Measurements from ENCODE around the gene CDRT15L2.
"Not testable (repeated sequence)": the region's sequence is repeated elsewhere in the genome, so short reads cannot be mapped to it uniquely, and the experiment has no call there.

Gene CDRT15L2

DNA sequence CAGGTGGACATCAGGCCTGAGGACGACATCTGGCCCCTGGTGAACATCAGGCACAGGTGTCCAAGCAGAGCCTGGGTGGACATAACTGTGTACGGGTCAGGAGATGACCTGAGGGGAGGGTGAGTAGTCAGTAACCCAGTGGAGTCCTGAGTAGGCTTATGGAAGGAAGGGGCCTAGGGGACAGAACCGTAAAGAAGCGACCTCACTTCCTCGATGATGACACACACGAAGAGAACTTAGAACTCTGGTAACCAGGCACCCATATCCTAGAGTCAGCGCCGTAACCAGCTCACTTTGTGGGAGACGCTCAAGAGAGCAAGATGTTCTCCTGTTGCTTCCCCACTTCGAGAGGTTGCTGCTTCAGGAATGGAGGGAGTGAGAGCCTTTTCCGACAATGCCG lies at the start of gene CDRT15L2:
Gene CDRT15L2, plus strand, starts transcription at position 301 of the 400 bp plus-strand sequence. Its CDS starts 20 bp downstream, at position 321.
- H3K27ac ChIP-seq (ENCODE audit: low read length); H3K36me3 ChIP-seq (ENCODE audit: control insufficient read depth in 1 of 2, insufficient read depth in 2 of 2, low read length in 2 of 2); H3K9me3 ChIP-seq (ENCODE audit: control insufficient read depth in 1 of 2, low read length in 2 of 2); H3K27me3 ChIP-seq (ENCODE audit: low read depth, low read length); H3K4me1 ChIP-seq (ENCODE audit: control insufficient read depth in 1 of 2, insufficient read depth in 2 of 2, low read length in 2 of 2); H3K4me3 ChIP-seq (ENCODE audit: low read depth in 1 of 2, low read length in 2 of 2): not testable (repeated sequence)

- H3K9me3 ChIP-seq (ENCODE audit: control insufficient read depth in 1 of 2, low read length in 2 of 2): not testable (repeated sequence)
Observed at GRCh38 chr17:20530104-20530503, 49.4 kb upstream of the CDRT15L2 start.

GRCh38 chr17:20532544-20533090 lies 46.9 kb upstream of the CDRT15L2 start:
- H3K4me1 ChIP-seq (ENCODE audit: control insufficient read depth in 1 of 2, insufficient read depth in 2 of 2, low read length in 2 of 2); H3K36me3 ChIP-seq (ENCODE audit: control insufficient read depth in 1 of 2, insufficient read depth in 2 of 2, low read length in 2 of 2); H3K4me3 ChIP-seq (ENCODE audit: low read depth in 1 of 2, low read length in 2 of 2); H3K27ac ChIP-seq (ENCODE audit: low read length); H3K27me3 ChIP-seq (ENCODE audit: low read depth, low read length); H3K9me3 ChIP-seq (ENCODE audit: control insufficient read depth in 1 of 2, low read length in 2 of 2): not testable (repeated sequence)

More at GRCh38 chr17:20530104-20530503, 49.4 kb upstream of the CDRT15L2 start:
- not testable (repeated sequence) for H3K4me1 ChIP-seq (ENCODE audit: control insufficient read depth in 1 of 2, insufficient read depth in 2 of 2, low read length in 2 of 2); H3K27ac ChIP-seq (ENCODE audit: low read length); H3K27me3 ChIP-seq (ENCODE audit: low read depth, low read length); H3K36me3 ChIP-seq (ENCODE audit: control insufficient read depth in 1 of 2, insufficient read depth in 2 of 2, low read length in 2 of 2); H3K4me3 ChIP-seq (ENCODE audit: low read depth in 1 of 2, low read length in 2 of 2)

GRCh38 chr17:20533206-20533605 lies 46.3 kb upstream of the CDRT15L2 start:
- H3K36me3 ChIP-seq (ENCODE audit: control insufficient read depth in 1 of 2, insufficient read depth in 2 of 2, low read length in 2 of 2); H3K9me3 ChIP-seq (ENCODE audit: control insufficient read depth in 1 of 2, low read length in 2 of 2); H3K27ac ChIP-seq (ENCODE audit: low read length); H3K27me3 ChIP-seq (ENCODE audit: low read depth, low read length); H3K4me1 ChIP-seq (ENCODE audit: control insufficient read depth in 1 of 2, insufficient read depth in 2 of 2, low read length in 2 of 2); H3K4me3 ChIP-seq (ENCODE audit: low read depth in 1 of 2, low read length in 2 of 2): not testable (repeated sequence)

DNA sequence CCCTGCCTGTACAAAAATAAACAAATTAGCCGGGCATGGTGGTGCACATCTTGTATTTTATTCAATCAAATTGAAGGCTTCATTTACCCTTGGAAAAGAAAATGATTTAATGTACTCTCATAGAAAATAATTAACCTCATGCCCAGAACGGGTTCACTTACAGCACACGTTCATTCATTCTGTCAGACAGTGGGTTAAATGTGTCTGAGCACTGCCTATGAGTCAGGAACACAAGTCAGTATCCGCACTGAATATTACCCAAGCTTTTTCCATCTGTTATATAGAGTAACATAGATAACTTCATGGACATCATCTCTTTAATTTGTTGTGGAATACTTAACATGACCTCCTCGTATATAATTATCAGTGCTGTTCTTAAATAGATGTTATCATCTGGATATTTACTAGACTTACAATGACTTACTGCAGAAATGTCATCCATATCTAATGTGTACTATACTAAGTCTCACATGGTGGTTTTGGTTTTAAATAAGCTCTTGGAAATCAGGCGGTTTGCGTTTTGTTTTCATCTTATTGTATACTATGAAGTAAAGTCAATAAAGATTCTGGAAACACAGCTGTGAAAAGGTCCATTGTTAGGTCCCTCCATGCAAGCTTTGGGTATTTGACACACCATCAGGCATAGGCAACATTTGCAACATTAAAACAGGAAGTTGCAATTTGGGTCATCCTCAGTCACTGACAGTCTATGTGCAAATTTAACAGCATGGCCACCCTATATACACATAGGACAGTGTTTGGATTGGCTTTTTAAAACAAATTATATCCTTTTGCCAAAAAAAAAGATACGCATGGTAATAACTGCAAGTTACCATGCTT lies 44.6 kb upstream of the CDRT15L2 start:
- H3K9me3 ChIP-seq (ENCODE audit: control insufficient read depth in 1 of 2, low read length in 2 of 2); H3K36me3 ChIP-seq (ENCODE audit: control insufficient read depth in 1 of 2, insufficient read depth in 2 of 2, low read length in 2 of 2); H3K4me1 ChIP-seq (ENCODE audit: control insufficient read depth in 1 of 2, insufficient read depth in 2 of 2, low read length in 2 of 2); H3K4me3 ChIP-seq (ENCODE audit: low read depth in 1 of 2, low read length in 2 of 2); H3K27ac ChIP-seq (ENCODE audit: low read length); H3K27me3 ChIP-seq (ENCODE audit: low read depth, low read length): not testable (repeated sequence)

DNA sequence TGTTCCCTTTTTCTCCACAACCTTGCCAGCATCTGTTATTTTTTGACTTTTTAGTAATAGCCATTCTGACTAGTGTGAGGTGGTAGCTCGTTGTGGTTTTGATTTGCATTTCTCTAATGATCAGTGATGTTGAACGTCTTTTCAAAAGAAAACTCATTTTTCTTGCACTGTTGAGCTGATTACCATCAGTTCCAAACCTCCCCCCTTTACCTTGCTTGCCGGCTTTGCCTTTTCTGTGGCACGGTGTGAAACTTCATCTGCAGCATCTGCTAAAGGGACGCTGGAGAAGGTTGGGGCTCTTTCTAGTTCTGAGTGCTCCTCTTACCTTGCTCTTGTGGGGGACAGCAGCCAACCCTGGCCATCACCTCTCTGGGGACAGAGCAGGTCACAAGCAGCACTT lies 39.1 kb upstream of the CDRT15L2 start:
- not testable (repeated sequence) for H3K9me3 ChIP-seq (ENCODE audit: control insufficient read depth in 1 of 2, low read length in 2 of 2); H3K27ac ChIP-seq (ENCODE audit: low read length); H3K27me3 ChIP-seq (ENCODE audit: low read depth, low read length); H3K4me3 ChIP-seq (ENCODE audit: low read depth in 1 of 2, low read length in 2 of 2); H3K36me3 ChIP-seq (ENCODE audit: control insufficient read depth in 1 of 2, insufficient read depth in 2 of 2, low read length in 2 of 2); H3K4me1 ChIP-seq (ENCODE audit: control insufficient read depth in 1 of 2, insufficient read depth in 2 of 2, low read length in 2 of 2)

DNA sequence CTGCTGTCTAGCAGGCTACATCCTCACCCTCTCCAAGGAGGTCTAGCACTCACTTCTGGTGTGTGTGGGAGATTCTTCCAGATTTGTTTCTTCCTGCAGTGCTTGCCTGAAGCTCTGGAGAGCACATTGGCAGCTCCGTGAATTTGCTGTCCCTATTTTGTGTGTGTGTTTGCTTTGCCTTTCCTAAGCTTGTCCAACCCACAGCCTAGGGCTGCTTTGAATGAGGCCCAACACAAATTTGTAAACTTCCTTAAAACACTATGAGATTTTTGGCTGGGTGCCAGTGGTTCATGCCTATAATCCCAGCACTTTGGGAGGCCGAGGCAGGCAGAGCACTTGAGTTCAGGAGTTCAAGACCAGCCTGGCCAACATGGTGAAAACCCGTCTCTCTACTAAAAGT lies 38.7 kb upstream of the CDRT15L2 start:
- H3K4me3 ChIP-seq (ENCODE audit: low read depth in 1 of 2, low read length in 2 of 2); H3K27me3 ChIP-seq (ENCODE audit: low read depth, low read length); H3K9me3 ChIP-seq (ENCODE audit: control insufficient read depth in 1 of 2, low read length in 2 of 2); H3K36me3 ChIP-seq (ENCODE audit: control insufficient read depth in 1 of 2, insufficient read depth in 2 of 2, low read length in 2 of 2); H3K4me1 ChIP-seq (ENCODE audit: control insufficient read depth in 1 of 2, insufficient read depth in 2 of 2, low read length in 2 of 2); H3K27ac ChIP-seq (ENCODE audit: low read length): not testable (repeated sequence)

- H3K9me3 ChIP-seq (ENCODE audit: control insufficient read depth in 1 of 2, low read length in 2 of 2); H3K27me3 ChIP-seq (ENCODE audit: low read depth, low read length); H3K27ac ChIP-seq (ENCODE audit: low read length); H3K36me3 ChIP-seq (ENCODE audit: control insufficient read depth in 1 of 2, insufficient read depth in 2 of 2, low read length in 2 of 2); H3K4me3 ChIP-seq (ENCODE audit: low read depth in 1 of 2, low read length in 2 of 2); H3K4me1 ChIP-seq (ENCODE audit: control insufficient read depth in 1 of 2, insufficient read depth in 2 of 2, low read length in 2 of 2): not testable (repeated sequence)
Observed at GRCh38 chr17:20541853-20542546, 37.5 kb upstream of the CDRT15L2 start.

GRCh38 chr17:20547923-20548322 lies 31.6 kb upstream of the CDRT15L2 start:
- H3K4me1 ChIP-seq (ENCODE audit: control insufficient read depth in 1 of 2, insufficient read depth in 2 of 2, low read length in 2 of 2); H3K27me3 ChIP-seq (ENCODE audit: low read depth, low read length); H3K36me3 ChIP-seq (ENCODE audit: control insufficient read depth in 1 of 2, insufficient read depth in 2 of 2, low read length in 2 of 2); H3K27ac ChIP-seq (ENCODE audit: low read length); H3K9me3 ChIP-seq (ENCODE audit: control insufficient read depth in 1 of 2, low read length in 2 of 2); H3K4me3 ChIP-seq (ENCODE audit: low read depth in 1 of 2, low read length in 2 of 2): not testable (repeated sequence)

GRCh38 chr17:20552920-20553319 lies 26.6 kb upstream of the CDRT15L2 start:
- H3K27me3 ChIP-seq (ENCODE audit: low read depth, low read length): not testable (repeated sequence)

DNA sequence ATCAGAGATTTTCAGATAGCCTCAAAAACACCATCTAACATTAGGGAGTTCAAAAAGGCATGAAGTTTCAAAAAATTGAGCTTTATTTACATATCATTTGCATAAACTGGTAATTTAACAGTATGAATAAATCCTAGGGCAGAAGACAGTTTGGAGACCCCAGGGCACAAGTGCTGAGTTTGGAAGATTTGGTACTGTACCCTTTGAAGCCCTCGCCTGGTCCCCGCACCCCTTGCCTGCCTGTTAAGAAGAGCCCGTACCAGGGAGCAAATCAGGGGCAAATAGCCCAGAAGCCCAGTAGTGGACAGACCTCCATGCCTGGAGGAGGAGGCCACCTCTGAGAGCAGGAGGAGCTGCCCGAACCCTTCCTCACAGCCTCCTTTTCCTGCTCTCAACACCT lies 24.8 kb upstream of the CDRT15L2 start:
- H3K9me3 ChIP-seq (ENCODE audit: control insufficient read depth in 1 of 2, low read length in 2 of 2); H3K36me3 ChIP-seq (ENCODE audit: control insufficient read depth in 1 of 2, insufficient read depth in 2 of 2, low read length in 2 of 2); H3K4me1 ChIP-seq (ENCODE audit: control insufficient read depth in 1 of 2, insufficient read depth in 2 of 2, low read length in 2 of 2); H3K4me3 ChIP-seq (ENCODE audit: low read depth in 1 of 2, low read length in 2 of 2); H3K27ac ChIP-seq (ENCODE audit: low read length); H3K27me3 ChIP-seq (ENCODE audit: low read depth, low read length): not testable (repeated sequence)

More at GRCh38 chr17:20552920-20553319, 26.6 kb upstream of the CDRT15L2 start:
- H3K4me1 ChIP-seq (ENCODE audit: control insufficient read depth in 1 of 2, insufficient read depth in 2 of 2, low read length in 2 of 2); H3K27ac ChIP-seq (ENCODE audit: low read length); H3K36me3 ChIP-seq (ENCODE audit: control insufficient read depth in 1 of 2, insufficient read depth in 2 of 2, low read length in 2 of 2); H3K9me3 ChIP-seq (ENCODE audit: control insufficient read depth in 1 of 2, low read length in 2 of 2); H3K4me3 ChIP-seq (ENCODE audit: low read depth in 1 of 2, low read length in 2 of 2): not testable (repeated sequence)
